Activated gamma-delta T cell treated with Interleukin-2 at 50 U/mL for 16 hours (primary cell): ENCODE measurements around the gene MAPK8IP3.
"Not testable (repeated sequence)": the region's sequence is repeated elsewhere in the genome, so short reads cannot be mapped to it uniquely, and the experiment has no call there.

ENCODE experiments used
- DNase-seq: peaks from one replicate; pipeline ENCODE4 v3.0.0-alpha.2; 2020

The MAPK8IP3 gene

GRCh38 chr16:1788095-1788707 lies 82.2 kb downstream of the MAPK8IP3 start:
- DNase-seq: peak; percentile 3

GRCh38 chr16:1788708-1789100 lies 82.7 kb downstream of the MAPK8IP3 start:
- no peak for DNase-seq

- no peak for DNase-seq
Observed at GRCh38 chr16:1789643-1790045, 83.6 kb downstream of the MAPK8IP3 start.

- DNase-seq: no peak
Observed at GRCh38 chr16:1790261-1790610, 84.2 kb downstream of the MAPK8IP3 start.

GRCh38 chr16:1790611-1791255 lies 84.7 kb downstream of the MAPK8IP3 start:
- DNase-seq: no peak

GRCh38 chr16:1791256-1791942 lies 85.4 kb downstream of the MAPK8IP3 start:
- DNase-seq: peak; percentile 2

GRCh38 chr16:1791943-1792812 lies 86.2 kb downstream of the MAPK8IP3 start:
- peak; percentile 2 for DNase-seq

- DNase-seq: peak; percentile 3
Observed at GRCh38 chr16:1792836-1793577, 87.0 kb downstream of the MAPK8IP3 start.

- DNase-seq: peak; percentile 3
Observed at GRCh38 chr16:1793578-1794220, 87.7 kb downstream of the MAPK8IP3 start, which contains the start of gene IGFALS. TSS of gene IGFALS (minus strand) at chr16:1793705. CDS start at chr16:1793652, 53 bp downstream.

- DNase-seq: peak; percentile 2
Observed at GRCh38 chr16:1794221-1794871, 88.4 kb downstream of the MAPK8IP3 start.

- no peak for DNase-seq
Observed at GRCh38 chr16:1794908-1795666, 89.1 kb downstream of the MAPK8IP3 start.

- DNase-seq: not testable (repeated sequence)
Observed at GRCh38 chr16:1799263-1799662, 93.3 kb downstream of the MAPK8IP3 start.

GRCh38 chr16:1800701-1801100 lies 94.7 kb downstream of the MAPK8IP3 start:
- DNase-seq: no peak

- DNase-seq: no peak
Observed at GRCh38 chr16:1807626-1808025, 101.6 kb downstream of the MAPK8IP3 start.

GRCh38 chr16:1808691-1809090 lies 102.7 kb downstream of the MAPK8IP3 start:
- DNase-seq: no peak

GRCh38 chr16:1809281-1809801 lies 103.3 kb downstream of the MAPK8IP3 start:
- DNase-seq: no peak

GRCh38 chr16:1810106-1810505 lies 104.1 kb downstream of the MAPK8IP3 start:
- DNase-seq: no peak

GRCh38 chr16:1810536-1810935 lies 104.5 kb downstream of the MAPK8IP3 start:
- no peak for DNase-seq

- DNase-seq: peak; percentile 26
Observed at GRCh38 chr16:1812732-1813163, 106.8 kb downstream of the MAPK8IP3 start.

GRCh38 chr16:1815461-1815860 lies 109.5 kb downstream of the MAPK8IP3 start:
- DNase-seq: no peak
